Activated naive CD4-positive, alpha-beta T cell treated with anti-CD3 and anti-CD28 coated beads for 36 hours (primary cell): ENCODE results near the gene SCT. TPM values are rescaled to one million over a fixed set of nuclear protein-coding genes. Genes with fewer than 3 reads are reported as not detected.

Experiments used
- CTCF ChIA-PET: fragments of 350-600 bp; sonication (Branson Sonifier 250); formaldehyde crosslinking; loops from one replicate; lab custom pipeline; 2021; ENCODE audit warnings: antibody characterized with exemption; lab: Charles Lee
- DNase-seq: peaks from one replicate; pipeline ENCODE4 v3.0.0-alpha.2; 2020
- H3K27ac Mint-ChIP-seq: one replicate; pipeline ENCODE4 v1.8.0; 2021; ENCODE audit warnings: mild to moderate bottlenecking, mixed read lengths
- H3K27me3 Mint-ChIP-seq: one replicate; pipeline ENCODE4 v1.8.0; 2021; ENCODE audit warnings: low read depth, mixed read lengths
- H3K36me3 Mint-ChIP-seq: one replicate; pipeline ENCODE4 v1.8.0; 2021; ENCODE audit warnings: low read depth, mixed read lengths
- H3K4me1 Mint-ChIP-seq: one replicate; pipeline ENCODE4 v1.8.0; 2021; ENCODE audit warnings: low read depth, mixed read lengths
- H3K4me3 Mint-ChIP-seq: one replicate; pipeline ENCODE4 v1.8.0; 2021; ENCODE audit warnings: mild to moderate bottlenecking, moderate library complexity, mixed read lengths
- H3K9me3 Mint-ChIP-seq: one replicate; pipeline ENCODE4 v1.8.0; 2021; ENCODE audit warnings: mixed read lengths
- intact Hi-C: fragments of 100-400 bp; cut with micrococcal nuclease; formaldehyde crosslinking; loops from one replicate; pipeline ENCODE4 v1.15.1; 2023
- total RNA-seq, 2 experiments: library from RNA; stranded (reverse); gene quantifications; one replicate each; pipeline ENCODE4 v1.2.3, GENCODE V29; 2021

SCT gene
- total RNA-seq, 2 experiments from 2014 or later: not detected

DNA sequence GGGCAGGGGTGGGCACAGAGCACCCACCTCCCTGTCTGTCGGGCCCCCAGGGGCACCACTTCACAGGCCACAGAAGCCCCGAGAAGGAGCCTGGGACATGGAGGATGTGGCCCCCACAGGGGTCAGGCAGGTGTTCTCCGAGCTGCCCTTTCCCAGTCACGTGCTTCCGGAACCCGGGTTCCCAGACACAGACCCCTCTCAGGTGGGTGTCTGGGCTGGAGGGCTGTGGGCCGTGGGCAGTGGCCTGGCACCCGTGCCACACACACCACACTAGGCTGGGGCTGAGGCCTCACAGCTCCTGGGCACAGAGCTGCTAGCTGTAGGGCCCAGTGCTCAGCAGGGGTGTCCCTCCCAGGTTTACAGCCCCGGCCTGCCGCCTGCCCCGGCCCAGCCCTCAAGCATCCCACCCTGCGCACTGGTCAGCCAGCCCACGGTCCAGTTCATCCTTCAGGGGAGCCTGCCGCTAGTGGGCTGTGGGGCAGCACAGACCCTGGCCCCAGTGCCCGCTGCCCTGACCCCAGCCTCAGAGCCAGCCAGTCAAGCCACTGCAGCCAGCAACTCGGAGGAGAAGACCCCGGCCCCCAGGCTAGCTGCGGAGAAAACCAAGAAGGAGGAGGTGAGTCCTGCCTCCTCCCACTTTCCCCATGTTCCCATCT is 16.7 kb downstream of the SCT start:
- CTCF ChIA-PET: no interaction called here
- intact Hi-C loops: no loop called here
- Mint-ChIP-seq H3K4me3 (no peak overlapping the region), H3K4me1 (peaks cover 13% of the 10 kb centered on the region), H3K27me3 (no peaks in the 10 kb centered on the region), H3K27ac (no peak overlapping the region), H3K9me3 (no peaks in the 10 kb centered on the region), H3K36me3 (peaks cover 22% of the 10 kb centered on the region)
- DNase-seq: no peak

DNA sequence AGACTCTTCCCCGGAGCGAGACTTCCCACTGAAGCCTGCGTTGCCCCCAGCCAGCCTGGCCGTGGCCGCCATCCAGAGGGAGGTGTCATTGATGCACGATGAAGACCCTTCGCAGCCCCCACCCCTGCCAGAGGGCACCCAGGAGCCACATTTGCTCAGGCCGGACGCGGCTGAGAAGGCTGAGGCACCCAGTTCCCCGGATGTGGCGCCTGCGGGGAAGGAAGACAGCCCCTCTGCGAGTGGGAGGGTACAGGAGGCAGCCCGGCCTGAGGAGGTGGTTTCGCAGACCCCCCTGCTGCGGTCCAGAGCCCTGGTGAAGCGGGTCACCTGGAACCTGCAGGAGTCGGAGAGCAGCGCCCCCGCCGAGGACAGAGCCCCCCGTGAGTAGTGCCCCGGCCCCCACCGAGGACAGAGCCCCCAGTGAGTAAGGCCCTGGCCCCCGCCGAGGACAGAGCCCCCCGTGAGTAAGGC is 17.6 kb downstream of the SCT start:
- DNase-seq: no peak
- Mint-ChIP-seq H3K4me3 (no peak overlapping the region), H3K9me3 (no peaks in the 10 kb centered on the region), H3K36me3 (peaks cover 20% of the 10 kb centered on the region), H3K27ac (no peak overlapping the region), H3K27me3 (no peaks in the 10 kb centered on the region), H3K4me1 (peaks cover 10% of the 10 kb centered on the region)
- intact Hi-C loops: no loop called here
- CTCF ChIA-PET: no interaction called here

DNA sequence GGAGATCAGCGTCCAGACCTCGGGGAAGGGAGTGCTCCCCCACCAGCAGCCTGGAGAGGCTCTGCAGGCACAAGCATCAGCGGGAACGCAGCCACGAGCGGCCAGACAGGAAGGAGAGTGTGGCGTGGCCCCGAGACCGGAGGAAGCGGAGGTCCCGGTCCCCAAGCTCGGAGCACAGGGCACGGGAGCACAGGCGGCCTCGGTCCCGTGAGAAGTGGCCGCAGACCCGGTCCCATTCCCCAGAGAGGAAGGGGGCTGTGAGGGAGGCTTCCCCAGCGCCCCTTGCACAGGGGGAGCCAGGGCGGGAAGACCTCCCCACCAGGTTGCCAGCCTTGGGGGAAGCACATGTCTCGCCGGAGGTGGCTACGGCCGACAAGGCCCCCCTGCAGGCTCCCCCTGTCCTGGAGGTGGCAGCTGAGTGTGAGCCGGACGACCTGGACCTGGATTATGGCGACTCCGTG is 18.2 kb downstream of the SCT start:
- Mint-ChIP-seq H3K27me3 (no peaks in the 10 kb centered on the region), H3K4me3 (no peak overlapping the region), H3K36me3 (peaks cover 15% of the 10 kb centered on the region), H3K9me3 (no peaks in the 10 kb centered on the region), H3K27ac (no peak overlapping the region), H3K4me1 (peaks cover 4% of the 10 kb centered on the region)
- CTCF ChIA-PET: no interaction called here
- no peak for DNase-seq
- intact Hi-C loops: no loop called here

DNA sequence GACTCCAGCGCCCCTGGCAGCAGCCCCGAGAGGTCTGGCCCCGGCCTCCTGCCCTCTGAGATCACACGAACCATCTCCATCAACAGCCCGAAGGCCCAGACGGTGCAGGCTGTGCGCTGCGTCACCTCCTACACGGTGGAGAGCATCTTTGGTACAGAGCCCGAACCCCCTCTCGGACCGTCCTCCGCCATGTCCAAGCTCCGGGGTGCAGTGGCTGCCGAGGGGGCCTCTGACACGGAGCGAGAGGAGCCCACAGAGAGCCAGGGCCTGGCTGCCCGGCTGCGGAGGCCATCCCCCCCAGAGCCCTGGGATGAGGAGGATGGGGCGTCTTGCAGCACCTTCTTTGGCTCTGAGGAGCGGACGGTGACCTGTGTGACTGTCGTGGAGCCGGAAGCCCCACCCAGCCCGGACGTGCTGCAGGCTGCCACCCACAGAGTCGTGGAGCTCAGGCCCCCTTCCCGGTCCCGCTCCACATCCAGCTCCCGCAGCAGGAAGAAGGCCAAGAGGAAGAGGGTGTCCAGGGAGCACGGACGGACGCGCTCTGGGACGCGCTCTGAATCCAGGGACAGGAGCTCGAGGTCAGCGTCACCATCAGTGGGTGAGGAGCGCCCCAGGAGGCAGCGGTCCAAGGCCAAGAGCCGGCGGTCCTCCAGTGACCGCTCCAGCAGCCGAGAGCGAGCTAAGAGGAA is 18.9 kb downstream of the SCT start:
- no peak overlapping the region for H3K4me3 Mint-ChIP-seq
- peaks cover 13% of the 10 kb centered on the region for H3K36me3 Mint-ChIP-seq
- intact Hi-C loops: no loop called here
- DNase-seq: no peak
- no peaks in the 10 kb centered on the region for H3K27me3 Mint-ChIP-seq
- CTCF ChIA-PET: interaction anchor here (1.1 kb wide), 1 partner anchor 66 kb away, joined by 3 read pairs; no protein-coding TSS in a partner anchor
- H3K27ac Mint-ChIP-seq: no peak overlapping the region
- H3K9me3 Mint-ChIP-seq: no peaks in the 10 kb centered on the region
- H3K4me1 Mint-ChIP-seq: peaks cover 2% of the 10 kb centered on the region

DNA sequence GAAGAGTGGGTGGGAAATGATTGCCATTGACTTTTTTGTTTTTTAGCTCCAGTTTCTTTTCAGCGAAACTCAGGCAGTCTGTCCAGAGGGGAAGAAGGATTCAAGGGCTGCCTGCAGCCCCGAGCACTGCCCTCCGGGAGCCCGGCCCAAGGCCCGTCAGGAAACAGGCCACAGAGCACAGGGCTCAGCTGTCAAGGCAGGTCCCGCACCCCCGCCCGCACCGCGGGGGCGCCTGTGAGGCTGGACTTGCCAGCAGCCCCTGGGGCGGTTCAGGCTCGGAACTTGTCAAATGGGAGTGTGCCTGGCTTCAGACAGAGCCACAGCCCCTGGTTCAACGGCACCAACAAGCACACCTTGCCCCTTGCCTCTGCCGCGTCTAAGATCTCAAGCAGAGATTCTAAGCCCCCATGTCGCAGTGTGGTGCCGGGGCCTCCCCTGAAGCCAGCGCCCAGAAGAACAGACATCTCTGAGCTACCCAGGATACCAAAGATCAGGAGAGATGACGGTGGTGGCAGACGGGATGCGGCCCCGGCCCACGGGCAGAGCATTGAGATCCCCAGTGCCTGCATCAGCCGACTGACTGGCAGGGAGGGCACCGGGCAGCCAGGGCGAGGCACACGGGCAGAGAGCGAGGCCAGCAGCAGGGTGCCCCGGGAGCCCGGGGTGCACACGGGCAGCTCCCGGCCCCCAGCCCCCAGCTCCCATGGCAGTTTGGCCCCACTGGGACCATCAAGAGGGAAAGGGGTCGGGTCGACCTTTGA is 19.8 kb downstream of the SCT start:
- peak overlapping the region; percentile 70 for H3K27ac Mint-ChIP-seq
- H3K36me3 Mint-ChIP-seq: peaks cover 12% of the 10 kb centered on the region
- intact Hi-C loops: no loop called here
- H3K27me3 Mint-ChIP-seq: no peaks in the 10 kb centered on the region
- no peaks in the 10 kb centered on the region for H3K4me1 Mint-ChIP-seq
- CTCF ChIA-PET: interaction anchor here (1.1 kb wide), 1 partner anchor 67 kb away, joined by 3 read pairs; no protein-coding TSS in a partner anchor
- no peak for DNase-seq
- H3K4me3 Mint-ChIP-seq: no peak overlapping the region
- H3K9me3 Mint-ChIP-seq: no peaks in the 10 kb centered on the region

DNA sequence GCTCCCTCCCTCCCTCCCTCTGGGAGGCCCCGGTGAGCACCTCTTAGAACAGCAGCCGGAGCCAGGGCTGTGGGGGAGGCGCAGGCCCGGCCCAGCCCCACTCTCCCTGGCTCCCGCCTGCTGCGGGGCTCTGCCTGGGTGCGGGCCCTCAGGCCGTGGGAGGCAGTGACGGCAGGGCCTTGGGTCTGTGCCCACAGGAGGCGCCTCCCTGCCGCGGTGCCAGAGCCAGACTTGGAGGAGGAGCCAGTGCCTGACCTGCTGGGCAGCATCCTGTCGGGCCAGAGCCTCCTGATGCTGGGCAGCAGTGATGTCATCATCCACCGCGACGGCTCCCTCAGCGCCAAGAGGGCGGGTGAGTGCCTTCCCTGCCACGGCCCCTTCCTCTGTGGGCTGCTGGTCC is 20.7 kb downstream of the SCT start:
- H3K4me3 Mint-ChIP-seq: no peak overlapping the region
- intact Hi-C loops: no loop called here
- H3K36me3 Mint-ChIP-seq: peaks cover 13% of the 10 kb centered on the region
- H3K4me1 Mint-ChIP-seq: no peaks in the 10 kb centered on the region
- H3K27ac Mint-ChIP-seq: no peak overlapping the region
- no peaks in the 10 kb centered on the region for H3K9me3 Mint-ChIP-seq
- CTCF ChIA-PET: no interaction called here
- H3K27me3 Mint-ChIP-seq: no peaks in the 10 kb centered on the region
- no peak for DNase-seq

DNA sequence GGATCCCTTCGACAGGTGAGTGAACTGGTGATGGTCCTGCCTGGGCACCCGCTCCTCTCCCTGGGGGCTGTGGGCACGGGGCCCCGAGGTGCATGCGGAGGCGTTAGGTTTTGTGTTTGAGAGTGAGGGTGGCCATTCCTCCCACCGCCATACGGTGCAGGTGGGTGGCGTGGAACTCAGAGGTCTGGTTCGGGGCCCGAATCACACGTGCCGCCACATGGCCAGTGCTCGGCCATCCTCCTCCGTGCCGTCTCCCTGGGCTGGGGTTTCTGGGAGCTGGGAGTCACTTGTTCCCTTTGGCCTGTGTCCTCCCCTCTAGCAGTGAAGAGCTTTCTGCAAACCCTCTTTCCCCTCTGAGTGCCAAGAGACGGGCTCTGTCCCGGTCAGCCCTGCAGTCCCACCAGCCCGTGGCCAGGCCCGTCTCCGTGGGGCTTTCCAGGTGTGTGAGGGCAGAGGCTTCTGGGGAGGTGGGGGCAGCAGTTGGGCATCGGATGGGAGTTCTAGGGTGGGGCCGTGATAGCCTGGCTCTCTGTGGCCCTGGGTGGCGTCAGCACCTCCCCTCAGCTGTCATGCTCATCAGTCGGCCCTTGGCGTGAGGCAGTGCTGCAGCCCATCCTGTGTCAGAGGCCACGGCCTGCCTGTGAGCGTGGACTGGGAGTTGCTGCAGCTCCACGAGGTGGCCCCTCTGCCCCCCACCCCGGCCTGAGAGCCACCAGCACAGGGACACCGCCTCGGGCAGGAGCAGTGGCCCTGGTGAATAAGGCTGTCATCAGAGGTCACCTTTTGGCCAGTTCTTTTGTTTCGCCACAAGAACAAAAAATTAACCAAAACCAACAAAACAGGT is 21.5 kb downstream of the SCT start:
- no peaks in the 10 kb centered on the region for H3K9me3 Mint-ChIP-seq
- DNase-seq: no peak
- H3K27ac Mint-ChIP-seq: no peak overlapping the region
- no peak overlapping the region for H3K4me3 Mint-ChIP-seq
- CTCF ChIA-PET: interaction anchor here (0.6 kb wide), 1 partner anchor 73 kb away, joined by 3 read pairs; no protein-coding TSS in a partner anchor
- H3K27me3 Mint-ChIP-seq: no peaks in the 10 kb centered on the region
- H3K36me3 Mint-ChIP-seq: peaks cover 11% of the 10 kb centered on the region
- H3K4me1 Mint-ChIP-seq: no peaks in the 10 kb centered on the region
- intact Hi-C loops: no loop called here

DNA sequence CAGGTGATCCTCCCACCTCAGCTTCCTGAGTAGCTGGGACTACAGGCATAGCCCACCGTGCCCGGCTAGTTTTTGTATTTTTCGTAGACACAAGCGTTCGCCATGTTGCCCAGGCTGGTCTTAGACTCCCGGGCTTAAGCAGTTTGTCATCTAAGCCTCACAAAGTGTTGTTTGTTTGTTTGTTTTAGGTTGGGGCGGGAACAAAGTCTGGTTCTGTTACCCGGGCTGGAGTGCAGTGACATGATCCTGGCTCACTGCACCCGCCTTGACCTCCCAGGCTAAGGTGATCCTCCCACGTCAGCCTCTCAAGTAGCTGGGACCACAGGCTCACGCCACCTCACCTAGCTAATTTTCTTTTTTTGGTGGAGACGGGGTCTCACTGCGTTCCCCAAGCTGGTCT is 23.8 kb downstream of the SCT start:
- DNase-seq: no peak
- Mint-ChIP-seq H3K36me3 (peaks cover 14% of the 10 kb centered on the region), H3K27me3 (no peaks in the 10 kb centered on the region), H3K27ac (no peak overlapping the region), H3K9me3 (no peaks in the 10 kb centered on the region), H3K4me3 (no peak overlapping the region), H3K4me1 (no peaks in the 10 kb centered on the region)
- intact Hi-C loops: no loop called here
- CTCF ChIA-PET: no interaction called here

DNA sequence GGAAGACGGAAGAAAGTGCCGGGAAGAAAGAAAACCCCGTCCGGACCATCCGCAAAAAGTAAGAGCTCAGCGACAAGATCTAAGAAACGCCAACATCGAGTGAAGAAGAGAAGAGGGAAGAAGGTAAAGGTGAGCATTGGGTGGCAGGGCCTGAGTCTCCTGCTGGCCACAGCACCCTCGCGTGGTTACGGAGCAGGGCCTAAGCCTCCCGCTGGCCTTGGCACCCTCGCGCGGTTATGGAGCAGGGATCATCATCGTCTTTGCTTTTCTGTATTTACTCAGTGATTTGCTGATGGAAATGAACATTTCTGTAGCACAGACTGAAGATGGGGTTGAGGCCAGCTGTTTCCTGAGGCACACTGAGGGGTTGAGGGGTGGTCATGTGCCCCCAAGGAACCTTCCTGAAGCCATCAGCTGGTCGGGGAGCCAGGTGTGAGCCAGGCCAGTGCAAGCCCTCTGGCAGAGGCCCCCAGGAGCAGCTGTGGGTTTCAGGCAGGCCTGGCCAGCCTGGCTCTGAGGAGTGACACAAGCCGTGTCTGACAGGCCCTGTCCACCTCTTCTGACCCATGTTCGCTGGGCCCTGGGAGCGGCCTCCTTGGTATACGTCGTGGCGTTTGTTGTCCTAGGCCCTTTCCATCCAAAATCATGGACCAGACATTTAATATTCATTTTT is 25.3 kb downstream of the SCT start:
- CTCF ChIA-PET: no interaction called here
- no peak for DNase-seq
- Mint-ChIP-seq H3K9me3 (no peaks in the 10 kb centered on the region), H3K27me3 (no peaks in the 10 kb centered on the region), H3K4me3 (no peak overlapping the region), H3K36me3 (peaks cover 17% of the 10 kb centered on the region), H3K4me1 (no peaks in the 10 kb centered on the region), H3K27ac (no peak overlapping the region)
- intact Hi-C loops: no loop called here

DNA sequence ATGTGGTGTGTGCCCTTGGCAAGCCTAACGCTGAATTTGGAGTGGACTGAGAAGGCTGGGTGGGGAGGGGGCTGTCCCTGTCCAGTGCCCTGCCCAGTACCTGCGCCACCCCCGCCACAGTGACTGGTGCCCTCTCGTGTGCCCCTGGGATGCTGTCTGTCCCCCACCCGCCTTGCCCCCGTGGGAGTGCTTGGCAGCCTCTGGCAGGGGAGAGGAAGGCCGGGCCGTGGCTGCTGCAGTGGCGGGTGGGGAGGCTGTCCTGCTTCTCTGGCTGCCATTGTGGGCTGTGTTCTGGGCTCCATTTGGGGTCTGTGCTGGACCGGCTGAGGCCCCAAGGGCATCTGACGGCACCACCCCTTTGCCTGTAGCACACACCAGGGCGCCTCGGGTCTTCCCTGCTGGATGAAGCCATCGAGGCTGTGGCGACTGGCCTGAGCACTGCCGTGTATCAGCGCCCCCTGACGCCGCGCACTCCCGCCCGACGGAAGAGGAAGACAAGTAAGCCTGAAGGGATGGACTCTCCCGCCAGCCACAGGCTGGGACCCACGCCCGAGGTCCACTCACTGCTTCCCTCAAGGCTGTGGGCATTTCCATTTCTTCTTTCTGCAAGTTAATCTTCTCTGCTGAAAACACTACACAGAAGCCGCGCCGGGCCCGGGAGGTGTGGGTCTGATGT is 28.8 kb downstream of the SCT start:
- peaks cover 26% of the 10 kb centered on the region for H3K36me3 Mint-ChIP-seq
- H3K27me3 Mint-ChIP-seq: no peaks in the 10 kb centered on the region

DNA sequence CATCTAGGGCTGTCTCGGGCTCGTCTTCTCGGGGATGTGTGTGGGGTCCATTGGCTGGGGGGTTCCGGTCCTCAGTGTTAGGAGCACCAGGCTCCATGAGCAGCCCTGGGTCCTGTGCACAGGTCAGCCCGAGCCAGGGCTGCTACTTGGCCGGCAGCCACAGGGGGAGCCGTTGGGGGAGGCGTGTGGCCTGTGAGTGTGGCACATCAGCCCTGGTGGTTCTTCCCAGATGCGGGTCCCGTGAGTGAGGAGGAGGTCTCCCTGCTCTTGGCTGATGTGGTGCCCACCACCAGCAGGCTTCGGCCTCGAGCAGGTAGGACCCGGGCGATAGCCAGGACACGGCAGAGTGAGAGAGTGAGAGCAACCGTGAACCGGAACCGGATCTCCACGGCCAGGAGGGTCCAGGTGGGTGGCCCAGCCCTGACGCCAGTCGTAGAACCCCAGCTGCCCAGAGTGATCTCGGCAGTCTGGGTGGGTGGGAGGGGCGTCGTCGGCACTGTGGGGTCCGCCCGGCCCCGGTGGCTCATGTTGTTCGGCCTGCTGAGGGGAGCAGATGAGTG is 29.7 kb downstream of the SCT start:
- H3K4me1 Mint-ChIP-seq: peaks cover 2% of the 10 kb centered on the region
- no peaks in the 10 kb centered on the region for H3K27me3 Mint-ChIP-seq
- intact Hi-C loops: no loop called here
- peaks cover 35% of the 10 kb centered on the region for H3K36me3 Mint-ChIP-seq
- no peak for DNase-seq
- H3K27ac Mint-ChIP-seq: no peak overlapping the region
- no peaks in the 10 kb centered on the region for H3K9me3 Mint-ChIP-seq
- CTCF ChIA-PET: no interaction called here
- H3K4me3 Mint-ChIP-seq: no peak overlapping the region

More for the DNA sequence above, 28.8 kb downstream of the SCT start:
- H3K27ac Mint-ChIP-seq: no peak overlapping the region
- H3K4me1 Mint-ChIP-seq: peaks cover 2% of the 10 kb centered on the region
- H3K9me3 Mint-ChIP-seq: no peaks in the 10 kb centered on the region
- intact Hi-C loops: no loop called here
- CTCF ChIA-PET: no interaction called here
- H3K4me3 Mint-ChIP-seq: no peak overlapping the region
- no peak for DNase-seq
